ENCODE results near the gene MTARC1.

MTARC1 gene

GRCh38 chr1:220834155-220834870, 47.6 kb downstream of the MTARC1 start:
- TF ChIP-seq CTCF (IDR thresholded peaks at IDR 0.05; ENCODE audit: low read depth, low read length, missing control alignments): no peak
- H3K4me3 ChIP-seq (ENCODE audit: low read depth, low read length): no peak overlapping the region
- no peak for DNase-seq (ENCODE audit: low read depth)

Measured in GM12864 (cell line).